Neural progenitor cell (in vitro differentiated cells): ENCODE results near the gene ZFAND3. TPM values are rescaled to one million over a fixed set of nuclear protein-coding genes. Genes with fewer than 3 reads are reported as not detected.

ENCODE experiments used
- DNase-seq: peaks from one replicate; pipeline ENCODE4 v3.0.0-alpha.2; 2016; ENCODE audit warnings: low spot score
- H2AFZ ChIP-seq: fragments of 200-600 bp; sonication (generic); replicated peaks from 2 replicates; pipeline ENCODE4 v1.6.1; 2016; ENCODE audit warnings: antibody characterized with exemption
- H3F3A ChIP-seq: fragments of 200-600 bp; sonication (generic); 2 replicates; pipeline ENCODE4 v1.6.1; 2016; ENCODE audit warnings: antibody characterized with exemption, low read depth
- H3K27ac ChIP-seq: fragments of 200-600 bp; sonication (generic); 2 replicates; pipeline ENCODE4 v1.5.1; 2016; ENCODE audit warnings: mild to moderate bottlenecking
- H3K27me3 ChIP-seq: fragments of 200-600 bp; sonication (generic); 2 replicates; pipeline ENCODE4 v1.6.1; 2016; ENCODE audit warnings: mild to moderate bottlenecking, moderate library complexity
- H3K36me3 ChIP-seq: fragments of 200-600 bp; sonication (generic); 2 replicates; pipeline ENCODE4 v1.5.1; 2016
- H3K4me1 ChIP-seq: fragments of 200-600 bp; sonication (generic); 2 replicates; pipeline ENCODE4 v1.6.1; 2016; ENCODE audit warnings: mixed run types
- H3K4me2 ChIP-seq: fragments of 200-600 bp; sonication (generic); 2 replicates; pipeline ENCODE4 v1.6.1; 2016
- H3K4me3 ChIP-seq: fragments of 200-600 bp; sonication (generic); 2 replicates; pipeline ENCODE4 v1.5.1; 2016
- H3K79me2 ChIP-seq: fragments of 200-600 bp; sonication (generic); 2 replicates; pipeline ENCODE4 v1.6.1; 2016; ENCODE audit warnings: low read depth
- H3K9ac ChIP-seq: fragments of 200-600 bp; sonication (generic); 2 replicates; pipeline ENCODE4 v1.6.1; 2016
- H3K9me3 ChIP-seq: fragments of 200-600 bp; sonication (generic); 2 replicates; pipeline ENCODE4 v1.5.1; 2016; ENCODE audit warnings: low read depth
- H4K20me1 ChIP-seq: fragments of 200-600 bp; sonication (generic); 2 replicates; pipeline ENCODE4 v1.6.1; 2016; ENCODE audit warnings: low read depth
- H3K27ac Mint-ChIP-seq: 3 replicates; pipeline ENCODE4 v1.8.0; 2021; ENCODE audit warnings: mixed read lengths
- H3K27me3 Mint-ChIP-seq: 2 replicates; pipeline ENCODE4 v1.8.0; 2022; ENCODE audit warnings: low read depth, mild to moderate bottlenecking, inconsistent platforms, moderate library complexity, mixed read lengths; ENCODE audit not compliant: insufficient read depth
- H3K36me3 Mint-ChIP-seq: 3 replicates; pipeline ENCODE4 v1.8.0; 2021; ENCODE audit warnings: mixed read lengths
- H3K4me1 Mint-ChIP-seq: 3 replicates; pipeline ENCODE4 v1.8.0; 2021; ENCODE audit warnings: mixed read lengths
- H3K4me3 Mint-ChIP-seq: 3 replicates; pipeline ENCODE4 v1.8.0; 2021; ENCODE audit warnings: mild to moderate bottlenecking, moderate library complexity, mixed read lengths
- H3K9me3 Mint-ChIP-seq: 3 replicates; pipeline ENCODE4 v1.8.0; 2020; ENCODE audit warnings: mixed read lengths
- EZH2 ChIP-seq: fragments of 200-600 bp; sonication (generic); IDR thresholded peaks from 2 replicates; pipeline ENCODE4 v1.6.1; 2017; ENCODE audit warnings: antibody characterized with exemption, mild to moderate bottlenecking, moderate library complexity
- EZH2phosphoT487 ChIP-seq: fragments of 200-600 bp; sonication (generic); IDR thresholded peaks from 2 replicates; pipeline ENCODE4 v1.6.1; 2017; ENCODE audit warnings: antibody characterized with exemption
- total RNA-seq: library from RNA; depleted of rRNA; stranded (reverse); fragments of >200 nt; gene quantifications from 2 replicates; pipeline ENCODE4 v1.2.3, GENCODE V29; 2015; ENCODE audit warnings: low replicate concordance
- TF ChIP-seq, protein P1 (sequence below): fragments of 200-600 bp; sonication (generic); IDR thresholded peaks from 2 replicates; pipeline ENCODE4 v1.5.1; 2017; ENCODE audit warnings: antibody characterized with exemption, mild to moderate bottlenecking

ZFAND3 gene
- total RNA-seq, 1 donor from 2014 or later = 24.3 TPM

GRCh38 chr6:38150681-38151296 is 331.3 kb downstream of the ZFAND3 start:
- no peaks in the 10 kb centered on the region for H3K9me3 Mint-ChIP-seq
- Histone ChIP-seq H3K36me3 (no peaks in the 10 kb centered on the region), H3K27me3 (no peaks in the 10 kb centered on the region), H3K4me2 (peak overlapping the region; percentile 49), H3K4me3 (no peak overlapping the region), H3K9ac (no peak overlapping the region), H3K9me3 (no peaks in the 10 kb centered on the region), H4K20me1 (peaks cover 76% of the 10 kb centered on the region), H3K79me2 (peaks cover 33% of the 10 kb centered on the region), H3K27ac (no peak overlapping the region), H2AFZ (no peak overlapping the region), H3K4me1 (peaks cover 48% of the 10 kb centered on the region), H3F3A (peaks cover 20% of the 10 kb centered on the region)
- no peak overlapping the region for H3K4me3 Mint-ChIP-seq
- peaks cover 56% of the 10 kb centered on the region for H3K4me1 Mint-ChIP-seq
- H3K27ac Mint-ChIP-seq = no peak overlapping the region
- peaks cover 14% of the 10 kb centered on the region for H3K36me3 Mint-ChIP-seq
- DNase-seq = no peak
- TF ChIP-seq, protein P1, sequence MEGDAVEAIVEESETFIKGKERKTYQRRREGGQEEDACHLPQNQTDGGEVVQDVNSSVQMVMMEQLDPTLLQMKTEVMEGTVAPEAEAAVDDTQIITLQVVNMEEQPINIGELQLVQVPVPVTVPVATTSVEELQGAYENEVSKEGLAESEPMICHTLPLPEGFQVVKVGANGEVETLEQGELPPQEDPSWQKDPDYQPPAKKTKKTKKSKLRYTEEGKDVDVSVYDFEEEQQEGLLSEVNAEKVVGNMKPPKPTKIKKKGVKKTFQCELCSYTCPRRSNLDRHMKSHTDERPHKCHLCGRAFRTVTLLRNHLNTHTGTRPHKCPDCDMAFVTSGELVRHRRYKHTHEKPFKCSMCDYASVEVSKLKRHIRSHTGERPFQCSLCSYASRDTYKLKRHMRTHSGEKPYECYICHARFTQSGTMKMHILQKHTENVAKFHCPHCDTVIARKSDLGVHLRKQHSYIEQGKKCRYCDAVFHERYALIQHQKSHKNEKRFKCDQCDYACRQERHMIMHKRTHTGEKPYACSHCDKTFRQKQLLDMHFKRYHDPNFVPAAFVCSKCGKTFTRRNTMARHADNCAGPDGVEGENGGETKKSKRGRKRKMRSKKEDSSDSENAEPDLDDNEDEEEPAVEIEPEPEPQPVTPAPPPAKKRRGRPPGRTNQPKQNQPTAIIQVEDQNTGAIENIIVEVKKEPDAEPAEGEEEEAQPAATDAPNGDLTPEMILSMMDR = no peak
- TF ChIP-seq EZH2 (no peak), EZH2phosphoT487 (no peak)
- H3K27me3 Mint-ChIP-seq = no peaks in the 10 kb centered on the region

GRCh38 chr6:38151580-38152500 is 332.3 kb downstream of the ZFAND3 start:
- Histone ChIP-seq H3K4me1 (peaks cover 41% of the 10 kb centered on the region), H3K27ac (no peak overlapping the region), H3K79me2 (peaks cover 27% of the 10 kb centered on the region), H3K4me3 (no peak overlapping the region), H3K4me2 (no peak overlapping the region), H2AFZ (no peak overlapping the region), H3K27me3 (no peaks in the 10 kb centered on the region), H3F3A (peaks cover 20% of the 10 kb centered on the region), H3K9me3 (no peaks in the 10 kb centered on the region), H3K9ac (no peak overlapping the region), H3K36me3 (no peaks in the 10 kb centered on the region), H4K20me1 (peaks cover 65% of the 10 kb centered on the region)
- Mint-ChIP-seq H3K36me3 (peaks cover 14% of the 10 kb centered on the region), H3K4me3 (no peak overlapping the region), H3K27ac (peak overlapping the region; percentile 66), H3K27me3 (no peaks in the 10 kb centered on the region), H3K4me1 (peaks cover 47% of the 10 kb centered on the region), H3K9me3 (no peaks in the 10 kb centered on the region)
- TF ChIP-seq EZH2phosphoT487 = no peak
- TF ChIP-seq, protein P1 = no peak
- no peak for TF ChIP-seq EZH2
- no peak for DNase-seq

GRCh38 chr6:38152620-38153019 is 333.1 kb downstream of the ZFAND3 start:
- TF ChIP-seq EZH2phosphoT487 (no peak), EZH2 (no peak)
- TF ChIP-seq, protein P1 = no peak
- peaks cover 19% of the 10 kb centered on the region for H3K79me2 ChIP-seq
- H4K20me1 ChIP-seq = peaks cover 57% of the 10 kb centered on the region
- H3K36me3 ChIP-seq = no peaks in the 10 kb centered on the region
- H3K27me3 Mint-ChIP-seq = no peaks in the 10 kb centered on the region
- H3K4me3 Mint-ChIP-seq = no peak overlapping the region
- no peak overlapping the region for H3K4me3 ChIP-seq
- no peaks in the 10 kb centered on the region for H3K27me3 ChIP-seq
- no peak overlapping the region for H2AFZ ChIP-seq
- no peak for DNase-seq
- peaks cover 14% of the 10 kb centered on the region for H3K36me3 Mint-ChIP-seq
- H3K4me1 ChIP-seq = peaks cover 33% of the 10 kb centered on the region
- no peaks in the 10 kb centered on the region for H3K9me3 ChIP-seq
- no peak overlapping the region for H3K4me2 ChIP-seq
- no peaks in the 10 kb centered on the region for H3K9me3 Mint-ChIP-seq
- H3K27ac Mint-ChIP-seq = no peak overlapping the region
- H3K9ac ChIP-seq = no peak overlapping the region
- no peak overlapping the region for H3K27ac ChIP-seq
- peaks cover 20% of the 10 kb centered on the region for H3F3A ChIP-seq
- peaks cover 39% of the 10 kb centered on the region for H3K4me1 Mint-ChIP-seq
